Keratinocyte (primary cell): ENCODE measurements around the gene ARRB1.

Experiments
- CTCF ChIP-seq, 3 experiments: IDR thresholded peaks in 1 of 3; conservative IDR thresholded peaks in 1 of 3; optimal IDR thresholded peaks in 1 of 3; 2 replicates in 2 of 3; 3 replicates in 1 of 3; pipeline versions ENCODE3 to v1.5.1; 2011; ENCODE audit warnings: low read length in 3 of 3, mild to moderate bottlenecking in 3 of 3, moderate library complexity in 2 of 3, control low read depth in 1 of 3, inconsistent platforms in 1 of 3; ENCODE audit not compliant: insufficient read depth in 2 of 3; ENCODE audit errors: extremely low read depth in 1 of 3
- EZH2 ChIP-seq: IDR thresholded peaks from one replicate; pipeline ENCODE4 v1.6.1; 2012; ENCODE audit warnings: inconsistent platforms, mild to moderate bottlenecking, low read length, moderate library complexity

DNA sequence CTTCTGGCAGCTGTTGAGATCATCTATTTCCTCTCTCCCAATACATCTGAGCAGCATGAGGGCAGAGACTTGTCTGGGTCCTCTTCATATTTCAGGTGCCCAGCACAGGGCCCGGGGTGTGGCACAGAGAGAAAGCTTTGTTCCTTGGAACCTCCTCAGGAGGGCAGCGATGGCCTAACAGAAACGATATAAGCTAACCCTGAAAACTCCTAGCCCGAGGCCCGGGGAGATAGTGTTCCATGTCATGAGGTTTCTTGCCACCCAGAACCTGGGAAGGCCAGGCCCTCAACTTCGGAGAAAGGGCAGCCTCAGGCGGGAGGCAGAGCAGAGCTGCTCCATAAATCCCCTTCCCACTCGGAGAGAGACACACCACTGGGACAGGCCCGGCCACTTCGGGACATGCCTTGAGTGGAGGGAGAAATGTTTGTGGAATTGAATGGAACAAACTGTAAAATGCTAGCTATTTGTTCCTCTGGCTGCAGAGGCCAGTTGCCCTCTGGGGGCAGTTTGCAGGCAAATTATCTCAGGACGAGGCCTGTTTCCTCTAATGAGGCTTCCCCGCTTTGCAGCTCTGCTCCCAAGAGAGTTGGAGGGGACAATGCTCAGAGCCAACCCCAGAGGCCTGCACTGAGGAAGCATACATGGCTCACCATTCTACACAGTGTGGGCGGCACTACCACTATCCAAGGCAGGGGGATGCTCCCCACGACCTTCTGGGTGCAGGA, 11.6 kb downstream of the ARRB1 start:
- TF ChIP-seq CTCF (optimal IDR thresholded peaks at IDR 0.05 in 1 of 3, IDR thresholded peaks at IDR 0.05 in 1 of 3, conservative IDR thresholded peaks at IDR 0.05 in 1 of 3; ENCODE audit: extremely low read depth in 1 of 3, insufficient read depth in 2 of 3, low read length in 3 of 3), result no peak
- TF ChIP-seq EZH2, result no peak
